HL-60 (cell line): ENCODE data around the gene C2CD4C.

Experiments
- DNase-seq, 2 experiments: peaks; one replicate each; pipeline ENCODE4 v3.0.0-alpha.2; 2010 to 2020; ENCODE audit warnings: low read depth in 1 of 2, low spot score in 1 of 2
- H3K27ac ChIP-seq: fragments of 250-450 bp; sonication (Bioruptor Pico); replicated peaks from 2 replicates; pipeline ENCODE4 v1.5.1; 2020; ENCODE audit warnings: mild to moderate bottlenecking, moderate library complexity
- H3K27me3 ChIP-seq: fragments of 250-450 bp; sonication (Bioruptor Pico); 2 replicates; pipeline ENCODE4 v1.5.1; 2021; ENCODE audit warnings: mild to moderate bottlenecking, moderate library complexity; ENCODE audit not compliant: insufficient read depth, poor library complexity, severe bottlenecking
- H3K4me3 ChIP-seq: replicated peaks from 2 replicates; pipeline ENCODE4 v1.5.1; 2011; ENCODE audit warnings: mild to moderate bottlenecking, control low read depth, low read length; ENCODE audit not compliant: insufficient read depth
- GABPA ChIP-seq: IDR thresholded peaks from 2 replicates; pipeline ENCODE4 v1.6.1; 2012; ENCODE audit warnings: low read depth
- POLR2AphosphoS5 ChIP-seq: IDR thresholded peaks from 2 replicates; pipeline ENCODE4 v1.6.1; 2012; ENCODE audit warnings: low read depth
- REST ChIP-seq: IDR thresholded peaks from 2 replicates; pipeline ENCODE4 v1.6.1; 2012; ENCODE audit warnings: low read depth; ENCODE audit not compliant: insufficient replicate concordance
- SPI1 ChIP-seq: IDR thresholded peaks from 2 replicates; pipeline ENCODE4 v1.6.1; 2012; ENCODE audit warnings: low read depth, mild to moderate bottlenecking, borderline replicate concordance
- TF ChIP-seq, protein P1 (sequence below): IDR thresholded peaks from one replicate; pipeline ENCODE4 v1.5.1; 2011; ENCODE audit warnings: low read length, control low read depth, inconsistent platforms; ENCODE audit not compliant: insufficient read depth

The C2CD4C gene

DNA sequence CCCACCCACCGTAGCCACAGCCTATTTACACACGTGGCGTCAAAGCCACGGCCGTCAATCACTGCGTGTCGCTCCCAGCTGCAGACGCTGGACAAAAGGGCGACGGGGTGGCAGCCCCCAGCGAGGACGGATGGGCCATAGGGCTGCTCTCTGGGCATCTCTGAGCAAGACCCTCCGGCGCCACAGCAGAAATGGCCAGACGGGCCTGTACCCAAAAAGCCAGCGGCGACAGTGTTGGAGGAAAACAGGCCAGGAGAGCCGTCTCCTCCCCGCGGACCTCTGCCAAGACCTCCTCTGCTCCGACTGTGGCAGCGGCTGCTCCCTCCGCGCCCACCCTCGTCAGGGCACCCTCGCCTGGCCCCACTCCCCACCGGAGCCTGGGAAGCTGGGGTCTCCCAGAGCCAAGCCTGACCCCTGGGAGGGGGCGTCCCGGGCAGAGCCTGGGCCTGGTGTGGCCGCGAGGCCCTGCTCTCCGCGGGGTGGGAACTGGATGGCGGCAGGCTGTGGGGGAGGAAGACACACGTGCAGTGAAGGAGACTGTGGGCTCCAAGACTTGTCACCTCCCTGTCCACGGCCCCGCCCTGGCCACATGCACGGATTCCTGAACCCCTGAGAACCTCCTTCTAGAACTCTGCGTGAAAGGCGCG lies 2.7 kb downstream of the C2CD4C start:
- TF ChIP-seq REST (no peak), SPI1 (no peak), GABPA (no peak), POLR2AphosphoS5 (no peak)
- TF ChIP-seq, protein P1, sequence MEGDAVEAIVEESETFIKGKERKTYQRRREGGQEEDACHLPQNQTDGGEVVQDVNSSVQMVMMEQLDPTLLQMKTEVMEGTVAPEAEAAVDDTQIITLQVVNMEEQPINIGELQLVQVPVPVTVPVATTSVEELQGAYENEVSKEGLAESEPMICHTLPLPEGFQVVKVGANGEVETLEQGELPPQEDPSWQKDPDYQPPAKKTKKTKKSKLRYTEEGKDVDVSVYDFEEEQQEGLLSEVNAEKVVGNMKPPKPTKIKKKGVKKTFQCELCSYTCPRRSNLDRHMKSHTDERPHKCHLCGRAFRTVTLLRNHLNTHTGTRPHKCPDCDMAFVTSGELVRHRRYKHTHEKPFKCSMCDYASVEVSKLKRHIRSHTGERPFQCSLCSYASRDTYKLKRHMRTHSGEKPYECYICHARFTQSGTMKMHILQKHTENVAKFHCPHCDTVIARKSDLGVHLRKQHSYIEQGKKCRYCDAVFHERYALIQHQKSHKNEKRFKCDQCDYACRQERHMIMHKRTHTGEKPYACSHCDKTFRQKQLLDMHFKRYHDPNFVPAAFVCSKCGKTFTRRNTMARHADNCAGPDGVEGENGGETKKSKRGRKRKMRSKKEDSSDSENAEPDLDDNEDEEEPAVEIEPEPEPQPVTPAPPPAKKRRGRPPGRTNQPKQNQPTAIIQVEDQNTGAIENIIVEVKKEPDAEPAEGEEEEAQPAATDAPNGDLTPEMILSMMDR = no peak
- Histone ChIP-seq H3K4me3 (no peak overlapping the region), H3K27ac (no peak overlapping the region), H3K27me3 (peaks cover 21% of the 10 kb centered on the region)
- no peak for DNase-seq

GRCh38 chr19:405121-405965 lies 3.6 kb downstream of the C2CD4C start:
- peaks cover 21% of the 10 kb centered on the region for H3K27me3 ChIP-seq
- DNase-seq = no peak
- TF ChIP-seq SPI1 = no peak
- TF ChIP-seq, protein P1 = no peak
- TF ChIP-seq POLR2AphosphoS5 = no peak
- TF ChIP-seq REST = no peak
- TF ChIP-seq GABPA = no peak
- no peak overlapping the region for H3K4me3 ChIP-seq
- no peak overlapping the region for H3K27ac ChIP-seq

DNA sequence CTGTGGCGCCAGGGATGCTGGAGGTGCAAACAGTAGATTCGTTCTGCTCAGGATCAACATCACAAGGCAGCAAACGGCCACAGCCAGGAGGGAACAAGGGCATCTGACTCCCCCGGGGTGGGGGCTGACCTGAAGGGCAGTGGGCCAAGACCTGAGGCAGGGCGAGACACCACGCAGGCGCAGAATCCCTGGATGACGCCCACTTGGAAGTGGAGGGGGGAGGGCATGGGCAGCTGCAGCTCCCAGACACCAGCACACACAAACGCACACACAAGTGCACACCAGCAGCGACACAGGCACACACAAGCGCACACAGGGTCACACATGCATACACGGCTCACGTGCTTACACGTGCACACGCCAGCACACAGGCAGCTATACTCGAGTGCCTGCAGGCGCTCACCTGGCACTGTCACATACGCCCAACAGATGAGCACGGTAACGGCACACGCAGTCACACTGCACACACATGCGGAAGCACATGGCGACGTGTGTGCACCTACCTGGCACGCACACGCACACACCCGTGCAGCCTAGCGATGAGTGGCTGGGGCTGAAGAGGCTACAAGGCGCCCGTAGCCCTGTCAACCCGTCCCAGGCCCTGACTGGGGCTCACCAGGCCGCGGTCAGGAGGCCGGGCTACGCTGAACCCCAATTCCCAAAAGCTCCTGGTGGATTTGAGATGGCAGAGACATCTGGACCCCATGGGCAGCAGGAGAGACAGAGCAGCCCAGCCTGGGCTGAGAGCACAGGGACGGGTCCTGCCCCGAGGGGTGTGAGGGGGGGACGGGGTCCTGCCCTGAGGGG lies 5.5 kb downstream of the C2CD4C start:
- no peak overlapping the region for H3K4me3 ChIP-seq
- DNase-seq = no peak
- peaks cover 8% of the 10 kb centered on the region for H3K27me3 ChIP-seq
- TF ChIP-seq SPI1 (no peak), REST (no peak), GABPA (no peak), POLR2AphosphoS5 (no peak)
- TF ChIP-seq, protein P1 = no peak
- no peak overlapping the region for H3K27ac ChIP-seq
